Activated B cell treated with CpG ODN at 0.5 μM for 24 hours (primary cell): ENCODE data around the gene TRIP12. TPM values are rescaled to one million over a fixed set of nuclear protein-coding genes. Genes with fewer than 3 reads are reported as not detected.
"Not testable (repeated sequence)": the region's sequence is repeated elsewhere in the genome, so short reads cannot be mapped to it uniquely, and the experiment has no call there.

ENCODE experiments used
- ATAC-seq: fragments of 200-7000 bp; cut with Tn5 transposase; one replicate; pipeline ENCODE4 v1.10.0; 2021; ENCODE audit warnings: low read depth, mild to moderate bottlenecking, moderate library complexity
- CTCF ChIA-PET: fragments of 350-600 bp; sonication (Branson Sonifier 250); formaldehyde crosslinking; loops from one replicate; lab custom pipeline; 2021; ENCODE audit warnings: antibody characterized with exemption; lab: Charles Lee
- POLR2A ChIA-PET: fragments of 350-600 bp; sonication (Branson Sonifier 250); formaldehyde crosslinking; loops from one replicate; lab custom pipeline; 2021; ENCODE audit warnings: antibody characterized with exemption; lab: Charles Lee
- DNase-seq: peaks from one replicate; pipeline ENCODE4 v3.0.0; 2022
- H3K27ac Mint-ChIP-seq: one replicate; pipeline ENCODE4 v1.8.0; 2020; ENCODE audit warnings: mixed read lengths
- H3K27me3 Mint-ChIP-seq: one replicate; pipeline ENCODE4 v1.8.0; 2021; ENCODE audit warnings: mixed read lengths
- H3K36me3 Mint-ChIP-seq: one replicate; pipeline ENCODE4 v1.8.0; 2021; ENCODE audit warnings: low read depth, mixed read lengths
- H3K4me1 Mint-ChIP-seq: one replicate; pipeline ENCODE4 v1.8.0; 2021; ENCODE audit warnings: mixed read lengths
- H3K4me3 Mint-ChIP-seq: one replicate; pipeline ENCODE4 v1.8.0; 2020; ENCODE audit warnings: mild to moderate bottlenecking, mixed read lengths
- H3K9me3 Mint-ChIP-seq: one replicate; pipeline ENCODE4 v1.8.0; 2020; ENCODE audit warnings: mixed read lengths
- intact Hi-C: fragments of 100-400 bp; cut with micrococcal nuclease; formaldehyde crosslinking; loops from one replicate; pipeline ENCODE4 v1.15.1; 2024
- total RNA-seq: library from RNA; stranded (reverse); gene quantifications from 2 replicates; pipeline ENCODE4 v1.2.3, GENCODE V29; 2022
- TF ChIP-seq, protein P1 (sequence below): fragments of 200-600 bp; IDR thresholded peaks from one replicate; pipeline ENCODE4 v1.8.0; 2022; ENCODE audit warnings: antibody characterized with exemption, mild to moderate bottlenecking

Gene TRIP12
- total RNA-seq, 1 donor from 2014 or later = 272 TPM

GRCh38 chr2:229798446-229799155, 123.2 kb downstream of the TRIP12 start:
- Mint-ChIP-seq H3K4me3 (no peak overlapping the region), H3K36me3 (peaks cover 88% of the 10 kb centered on the region), H3K27me3 (no peaks in the 10 kb centered on the region), H3K27ac (no peak overlapping the region), H3K4me1 (no peaks in the 10 kb centered on the region), H3K9me3 (no peaks in the 10 kb centered on the region)
- POLR2A ChIA-PET = interaction anchor here (0.7 kb wide), 1 partner anchor 446 kb away, joined by 4 read pairs; no protein-coding TSS in a partner anchor
- no peak for ATAC-seq
- no peak for DNase-seq
- intact Hi-C loops = no loop called here
- CTCF ChIA-PET = interaction anchor here (0.6 to 1.5 kb wide), 2 partner anchors 113 to 1015 kb away, joined by 3 read pairs; no protein-coding TSS in a partner anchor
- TF ChIP-seq, protein P1, sequence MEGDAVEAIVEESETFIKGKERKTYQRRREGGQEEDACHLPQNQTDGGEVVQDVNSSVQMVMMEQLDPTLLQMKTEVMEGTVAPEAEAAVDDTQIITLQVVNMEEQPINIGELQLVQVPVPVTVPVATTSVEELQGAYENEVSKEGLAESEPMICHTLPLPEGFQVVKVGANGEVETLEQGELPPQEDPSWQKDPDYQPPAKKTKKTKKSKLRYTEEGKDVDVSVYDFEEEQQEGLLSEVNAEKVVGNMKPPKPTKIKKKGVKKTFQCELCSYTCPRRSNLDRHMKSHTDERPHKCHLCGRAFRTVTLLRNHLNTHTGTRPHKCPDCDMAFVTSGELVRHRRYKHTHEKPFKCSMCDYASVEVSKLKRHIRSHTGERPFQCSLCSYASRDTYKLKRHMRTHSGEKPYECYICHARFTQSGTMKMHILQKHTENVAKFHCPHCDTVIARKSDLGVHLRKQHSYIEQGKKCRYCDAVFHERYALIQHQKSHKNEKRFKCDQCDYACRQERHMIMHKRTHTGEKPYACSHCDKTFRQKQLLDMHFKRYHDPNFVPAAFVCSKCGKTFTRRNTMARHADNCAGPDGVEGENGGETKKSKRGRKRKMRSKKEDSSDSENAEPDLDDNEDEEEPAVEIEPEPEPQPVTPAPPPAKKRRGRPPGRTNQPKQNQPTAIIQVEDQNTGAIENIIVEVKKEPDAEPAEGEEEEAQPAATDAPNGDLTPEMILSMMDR = no peak

DNA sequence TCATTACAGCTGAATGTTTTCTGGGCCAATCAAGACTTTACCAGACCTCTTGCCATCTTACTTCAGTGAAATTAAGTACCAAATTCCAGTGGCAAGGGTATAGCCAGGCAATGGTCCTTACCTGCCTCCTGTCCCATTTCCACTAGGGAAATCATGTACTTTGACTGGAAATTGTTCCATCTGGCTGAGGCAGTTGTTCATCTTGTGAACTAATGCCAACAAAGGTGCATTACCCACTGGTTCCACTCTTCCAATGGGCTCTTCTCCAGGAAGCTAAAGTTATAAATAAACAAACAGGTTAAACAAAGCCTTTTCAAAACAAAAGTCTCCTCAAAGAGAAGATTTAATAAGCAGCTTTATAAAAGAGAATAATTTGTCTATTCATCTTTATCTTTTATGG, 126.8 kb downstream of the TRIP12 start:
- intact Hi-C loops = loop anchor here (2.0 kb wide), 1 partner anchor 820 kb away; no protein-coding TSS in a partner anchor

GRCh38 chr2:229794636-229795035, 127.2 kb downstream of the TRIP12 start:
- Mint-ChIP-seq H3K9me3 (no peaks in the 10 kb centered on the region), H3K36me3 (peaks cover 89% of the 10 kb centered on the region), H3K27me3 (no peaks in the 10 kb centered on the region), H3K27ac (no peak overlapping the region), H3K4me3 (no peak overlapping the region), H3K4me1 (no peaks in the 10 kb centered on the region)
- CTCF ChIA-PET = interaction anchor here (1.4 kb wide), 1 partner anchor 14 kb away, joined by 4 read pairs; no protein-coding TSS in a partner anchor
- intact Hi-C loops = loop anchor here (2.0 kb wide), 1 partner anchor 820 kb away; no protein-coding TSS in a partner anchor
- POLR2A ChIA-PET = no interaction called here
- ATAC-seq (no peak), DNase-seq (no peak)
- TF ChIP-seq, protein P1 = no peak

More for the DNA sequence above, 126.8 kb downstream of the TRIP12 start:
- no peaks in the 10 kb centered on the region for H3K27me3 Mint-ChIP-seq
- CTCF ChIA-PET = no interaction called here
- DNase-seq = no peak
- H3K9me3 Mint-ChIP-seq = no peaks in the 10 kb centered on the region
- H3K4me1 Mint-ChIP-seq = no peaks in the 10 kb centered on the region
- H3K4me3 Mint-ChIP-seq = no peak overlapping the region
- ATAC-seq = no peak
- peaks cover 89% of the 10 kb centered on the region for H3K36me3 Mint-ChIP-seq
- POLR2A ChIA-PET = no interaction called here
- TF ChIP-seq, protein P1 = no peak
- no peak overlapping the region for H3K27ac Mint-ChIP-seq

DNA sequence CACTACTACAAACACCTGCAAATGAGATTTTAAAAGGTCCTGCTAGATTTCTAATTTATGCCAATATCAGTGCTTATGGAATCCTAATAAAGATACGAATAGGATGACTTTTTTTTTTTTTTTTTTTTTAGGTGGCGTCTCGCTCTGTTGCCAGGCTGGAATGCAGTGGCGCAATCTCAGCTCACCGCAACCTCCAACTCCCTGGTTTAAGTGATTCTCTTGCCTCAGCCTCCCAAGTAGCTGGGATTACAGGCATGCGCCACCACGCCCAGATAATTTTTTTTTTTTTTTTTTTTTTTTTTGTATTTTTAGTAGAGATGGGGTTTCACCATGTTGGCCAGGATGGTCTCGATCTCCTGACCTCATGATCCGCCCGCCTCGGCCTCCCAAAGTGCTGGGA, 135.5 kb downstream of the TRIP12 start:
- H3K4me3 Mint-ChIP-seq, H3K27ac Mint-ChIP-seq, ATAC-seq, H3K4me1 Mint-ChIP-seq, H3K9me3 Mint-ChIP-seq, intact Hi-C loops, CTCF ChIA-PET, DNase-seq, H3K27me3 Mint-ChIP-seq, POLR2A ChIA-PET: not testable (repeated sequence)
- H3K36me3 Mint-ChIP-seq = peaks cover 81% of the 10 kb centered on the region

GRCh38 chr2:229784791-229785190, 137.0 kb downstream of the TRIP12 start:
- Mint-ChIP-seq H3K36me3 (peaks cover 77% of the 10 kb centered on the region), H3K27ac (no peak overlapping the region), H3K4me1 (peaks cover 17% of the 10 kb centered on the region), H3K9me3 (no peaks in the 10 kb centered on the region), H3K27me3 (no peaks in the 10 kb centered on the region), H3K4me3 (no peak overlapping the region)
- TF ChIP-seq, protein P1 = no peak
- ATAC-seq (no peak), DNase-seq (no peak)
- ChIA-PET POLR2A (no interaction called here), CTCF (no interaction called here)
- intact Hi-C loops = no loop called here
